Parathyroid adenoma (tissue), 2 donors: ENCODE results near the gene EIF2B1.

Experiments
- H2AFZ ChIP-seq: fragments of 300-600 bp; sonication (generic); one replicate; pipeline ENCODE4 v1.7.0; 2017; ENCODE audit warnings: antibody characterized with exemption, mild to moderate bottlenecking
- H3K27ac ChIP-seq: fragments of 300-600 bp; sonication (generic); one replicate; pipeline ENCODE4 v1.7.0; 2017
- H3K27me3 ChIP-seq: fragments of 300-600 bp; sonication (generic); one replicate; pipeline ENCODE4 v1.7.0; 2017; ENCODE audit warnings: low read length; ENCODE audit not compliant: control insufficient read depth, insufficient read depth
- H3K36me3 ChIP-seq: fragments of 300-600 bp; sonication (generic); one replicate; pipeline ENCODE4 v1.7.0; 2017; ENCODE audit warnings: low read length; ENCODE audit not compliant: control insufficient read depth, insufficient read depth
- H3K4me1 ChIP-seq: fragments of 300-600 bp; sonication (generic); one replicate; pipeline ENCODE4 v1.7.0; 2017; ENCODE audit warnings: control low read depth
- H3K4me2 ChIP-seq: fragments of 300-600 bp; sonication (generic); one replicate; pipeline ENCODE4 v1.7.0; 2017; ENCODE audit warnings: low read length
- H3K4me3 ChIP-seq: fragments of 300-600 bp; sonication (generic); one replicate; pipeline ENCODE4 v1.7.0; 2017; ENCODE audit warnings: low read depth, low read length
- H3K79me2 ChIP-seq: fragments of 300-600 bp; sonication (generic); one replicate; pipeline ENCODE4 v1.7.0; 2017; ENCODE audit warnings: control low read depth
- H3K9ac ChIP-seq: fragments of 300-600 bp; sonication (generic); one replicate; pipeline ENCODE4 v1.7.0; 2017; ENCODE audit warnings: mild to moderate bottlenecking
- H3K9me3 ChIP-seq: fragments of 300-600 bp; sonication (generic); one replicate; pipeline ENCODE4 v1.7.0; 2017; ENCODE audit warnings: low read length; ENCODE audit not compliant: control insufficient read depth
- TF ChIP-seq, protein P1 (sequence below): fragments of 300-600 bp; sonication (generic); IDR thresholded peaks from one replicate; pipeline ENCODE4 v1.7.0; 2017; ENCODE audit warnings: antibody characterized with exemption, mild to moderate bottlenecking
- donor health status: primary hyperparathyroidism.

EIF2B1 gene

GRCh38 chr12:123675436-123675835, 42.0 kb upstream of the EIF2B1 start:
- Histone ChIP-seq H3K79me2 (no peaks in the 10 kb centered on the region), H3K27me3 (no peaks in the 10 kb centered on the region), H3K4me1 (no peaks in the 10 kb centered on the region), H3K4me2 (no peak overlapping the region), H3K27ac (no peak overlapping the region), H2AFZ (no peak overlapping the region), H3K36me3 (no peaks in the 10 kb centered on the region), H3K9me3 (no peaks in the 10 kb centered on the region), H3K4me3 (no peak overlapping the region), H3K9ac (no peak overlapping the region)
- TF ChIP-seq, protein P1, sequence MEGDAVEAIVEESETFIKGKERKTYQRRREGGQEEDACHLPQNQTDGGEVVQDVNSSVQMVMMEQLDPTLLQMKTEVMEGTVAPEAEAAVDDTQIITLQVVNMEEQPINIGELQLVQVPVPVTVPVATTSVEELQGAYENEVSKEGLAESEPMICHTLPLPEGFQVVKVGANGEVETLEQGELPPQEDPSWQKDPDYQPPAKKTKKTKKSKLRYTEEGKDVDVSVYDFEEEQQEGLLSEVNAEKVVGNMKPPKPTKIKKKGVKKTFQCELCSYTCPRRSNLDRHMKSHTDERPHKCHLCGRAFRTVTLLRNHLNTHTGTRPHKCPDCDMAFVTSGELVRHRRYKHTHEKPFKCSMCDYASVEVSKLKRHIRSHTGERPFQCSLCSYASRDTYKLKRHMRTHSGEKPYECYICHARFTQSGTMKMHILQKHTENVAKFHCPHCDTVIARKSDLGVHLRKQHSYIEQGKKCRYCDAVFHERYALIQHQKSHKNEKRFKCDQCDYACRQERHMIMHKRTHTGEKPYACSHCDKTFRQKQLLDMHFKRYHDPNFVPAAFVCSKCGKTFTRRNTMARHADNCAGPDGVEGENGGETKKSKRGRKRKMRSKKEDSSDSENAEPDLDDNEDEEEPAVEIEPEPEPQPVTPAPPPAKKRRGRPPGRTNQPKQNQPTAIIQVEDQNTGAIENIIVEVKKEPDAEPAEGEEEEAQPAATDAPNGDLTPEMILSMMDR: no peak

- Histone ChIP-seq H3K9ac (no peak overlapping the region), H3K4me2 (peak overlapping the region; percentile 99), H3K4me1 (no peaks in the 10 kb centered on the region), H3K27me3 (no peaks in the 10 kb centered on the region), H2AFZ (peak overlapping the region; percentile 98), H3K4me3 (peak overlapping the region; percentile 86), H3K79me2 (no peaks in the 10 kb centered on the region), H3K36me3 (no peaks in the 10 kb centered on the region), H3K9me3 (no peaks in the 10 kb centered on the region), H3K27ac (no peak overlapping the region)
- TF ChIP-seq, protein P1: no peak
Observed at GRCh38 chr12:123671876-123672275, 38.4 kb upstream of the EIF2B1 start.

DNA sequence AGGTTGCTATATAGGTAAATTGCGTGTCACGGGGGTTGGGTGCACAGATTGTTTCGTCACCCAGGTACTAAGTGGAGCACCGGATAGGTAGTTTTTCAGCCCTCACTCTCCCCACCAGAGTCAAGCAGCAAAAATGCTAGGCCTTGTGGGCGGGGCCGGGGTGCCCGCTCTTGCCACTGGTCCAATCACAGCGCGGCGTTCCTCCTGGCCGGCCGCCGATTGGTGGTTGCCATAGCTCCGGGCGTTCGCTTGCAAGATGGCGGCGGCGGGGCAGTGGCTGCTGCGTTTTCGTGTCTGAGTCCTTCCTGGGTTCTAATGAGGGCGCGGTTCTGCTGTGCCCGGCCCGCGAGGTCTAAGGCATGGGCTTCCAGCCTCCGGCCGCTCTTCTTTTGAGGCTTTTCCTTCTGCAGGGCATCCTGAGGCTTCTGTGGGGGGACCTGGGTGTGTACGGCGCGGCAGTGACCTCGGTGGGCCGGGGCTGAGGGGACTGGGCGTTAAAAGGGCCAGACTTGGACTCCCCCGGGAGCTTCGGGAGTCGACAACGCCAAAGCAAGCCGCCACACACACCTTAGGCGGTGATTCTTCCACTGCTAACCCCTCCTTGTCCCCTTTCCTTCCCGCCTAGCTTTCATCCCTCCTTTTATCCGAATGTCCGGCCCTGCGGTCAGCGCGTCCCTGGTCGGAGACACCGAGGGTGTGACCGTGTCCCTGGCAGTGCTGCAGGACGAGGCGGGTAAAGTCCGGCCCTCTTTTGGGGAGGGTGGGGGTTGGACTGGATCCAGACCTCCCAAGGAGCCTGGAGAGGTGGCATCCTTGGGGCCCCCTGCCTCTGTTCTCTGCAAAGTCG, 37.6 kb upstream of the EIF2B1 start, which contains the start of gene TCTN2:
Gene TCTN2 (plus strand): TSS at position 232 of the 847 bp plus-strand sequence. CDS start 128 bp downstream, at position 360.
- no peaks in the 10 kb centered on the region for H3K9me3 ChIP-seq
- H3K36me3 ChIP-seq: no peaks in the 10 kb centered on the region
- H3K27me3 ChIP-seq: no peaks in the 10 kb centered on the region
- peak within 1 kb of the TSS; percentile 98 for H2AFZ ChIP-seq
- peak within 1 kb of the TSS; percentile 99 for H3K4me2 ChIP-seq
- TF ChIP-seq, protein P1: no peak
- H3K4me3 ChIP-seq: peak within 1 kb of the TSS; percentile 86
- no peaks in the 10 kb centered on the region for H3K4me1 ChIP-seq
- peak within 1 kb of the TSS; percentile 87 for H3K9ac ChIP-seq
- peak within 1 kb of the TSS; percentile 55 for H3K27ac ChIP-seq
- no peaks in the 10 kb centered on the region for H3K79me2 ChIP-seq

DNA sequence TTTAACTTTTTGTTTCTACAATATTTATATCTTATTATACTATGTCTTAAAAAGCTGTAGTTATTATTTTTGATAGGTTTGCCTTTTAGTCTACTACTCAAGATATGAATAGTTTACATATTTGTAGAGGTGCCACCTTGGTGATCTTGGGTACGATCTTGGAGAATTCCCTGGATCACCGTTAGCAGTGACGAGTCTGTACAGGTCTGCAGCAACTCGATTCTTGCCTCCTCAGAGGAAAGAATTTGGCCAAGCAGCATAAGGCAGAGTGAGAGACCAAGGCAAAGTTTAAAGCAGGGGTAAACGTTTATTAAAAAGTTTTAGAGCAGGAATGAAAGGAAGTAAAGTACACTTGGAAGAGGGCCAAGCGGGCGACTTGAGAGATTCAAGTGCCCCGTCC, 34.3 kb upstream of the EIF2B1 start:
- no peaks in the 10 kb centered on the region for H3K4me1 ChIP-seq
- TF ChIP-seq, protein P1: no peak
- H3K36me3 ChIP-seq: no peaks in the 10 kb centered on the region
- H2AFZ ChIP-seq: no peak overlapping the region
- no peak overlapping the region for H3K27ac ChIP-seq
- H3K4me3 ChIP-seq: no peak overlapping the region
- H3K27me3 ChIP-seq: no peaks in the 10 kb centered on the region
- no peak overlapping the region for H3K9ac ChIP-seq
- H3K4me2 ChIP-seq: no peak overlapping the region
- H3K9me3 ChIP-seq: no peaks in the 10 kb centered on the region
- H3K79me2 ChIP-seq: no peaks in the 10 kb centered on the region
